HG03342 (cell line): ENCODE measurements around the gene ZDHHC1.

Experiments
- ATAC-seq: cut with Tn5 transposase; IDR thresholded peaks from one replicate; pipeline ENCODE4 v1.9.1; 2021; ENCODE audit warnings: mild to moderate bottlenecking, moderate library complexity; ENCODE audit not compliant: unreplicated experiment

The ZDHHC1 gene

GRCh38 chr16:67447508-67448076 is 31.3 kb upstream of the ZDHHC1 start:
- ATAC-seq, result no peak

- no peak for ATAC-seq
These were observed 30.8 kb upstream of the ZDHHC1 start for GRCh38 chr16:67446968-67447507.

DNA sequence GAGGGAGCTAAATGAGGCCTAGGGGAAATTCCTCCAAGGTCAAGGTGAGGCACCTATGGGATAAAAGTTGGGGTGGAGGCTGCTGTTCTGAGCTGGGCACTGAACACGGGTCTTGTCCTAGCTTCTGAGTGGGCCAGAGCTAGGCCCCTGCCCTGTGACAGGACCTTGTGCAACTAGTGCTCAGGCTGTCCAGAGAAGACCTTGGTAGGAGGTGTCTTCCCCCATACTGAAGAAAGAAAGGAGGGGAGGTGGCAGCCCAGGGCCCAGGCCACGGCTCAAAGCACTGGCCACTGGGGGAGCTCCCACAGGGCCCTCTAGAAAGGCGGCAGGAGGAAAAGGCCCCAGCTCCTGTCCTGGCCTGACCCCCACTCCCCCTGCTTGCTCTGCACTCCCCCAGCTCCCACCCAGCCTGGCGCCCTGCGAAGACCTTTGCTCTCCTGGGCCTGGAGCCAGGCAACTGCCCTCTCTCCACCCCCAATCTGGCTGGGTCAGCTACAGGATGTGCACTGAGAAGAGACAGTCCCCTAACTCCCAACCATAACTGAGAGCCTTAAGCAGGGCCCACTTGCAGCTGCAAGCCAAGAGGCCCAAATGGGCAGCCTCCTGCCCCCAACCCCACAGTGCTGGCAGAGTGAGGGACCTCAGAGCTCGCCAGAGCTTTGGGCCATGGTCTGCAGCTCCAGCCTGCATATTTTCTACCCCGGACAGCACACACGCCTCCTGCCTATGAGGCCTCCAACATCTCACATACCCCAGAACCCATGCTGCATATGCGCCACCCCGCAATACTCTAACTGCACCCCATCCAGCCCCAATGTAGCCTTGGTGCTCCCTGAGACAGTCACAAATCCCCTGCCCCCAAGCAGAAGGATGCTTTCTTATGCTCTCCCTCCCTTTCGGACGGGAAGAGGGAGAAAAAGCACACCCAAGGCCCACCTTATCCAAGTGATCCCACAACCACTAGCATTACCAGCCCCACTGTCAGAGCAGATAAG is 29.9 kb upstream of the ZDHHC1 start:
- no peak for ATAC-seq

GRCh38 chr16:67445441-67445912 is 29.2 kb upstream of the ZDHHC1 start:
- ATAC-seq, result no peak

GRCh38 chr16:67445126-67445426 is 28.8 kb upstream of the ZDHHC1 start:
- no peak for ATAC-seq

GRCh38 chr16:67444259-67445125 is 28.2 kb upstream of the ZDHHC1 start:
- no peak for ATAC-seq

- ATAC-seq, result no peak
These were observed 27.0 kb upstream of the ZDHHC1 start for GRCh38 chr16:67443265-67443664.

DNA sequence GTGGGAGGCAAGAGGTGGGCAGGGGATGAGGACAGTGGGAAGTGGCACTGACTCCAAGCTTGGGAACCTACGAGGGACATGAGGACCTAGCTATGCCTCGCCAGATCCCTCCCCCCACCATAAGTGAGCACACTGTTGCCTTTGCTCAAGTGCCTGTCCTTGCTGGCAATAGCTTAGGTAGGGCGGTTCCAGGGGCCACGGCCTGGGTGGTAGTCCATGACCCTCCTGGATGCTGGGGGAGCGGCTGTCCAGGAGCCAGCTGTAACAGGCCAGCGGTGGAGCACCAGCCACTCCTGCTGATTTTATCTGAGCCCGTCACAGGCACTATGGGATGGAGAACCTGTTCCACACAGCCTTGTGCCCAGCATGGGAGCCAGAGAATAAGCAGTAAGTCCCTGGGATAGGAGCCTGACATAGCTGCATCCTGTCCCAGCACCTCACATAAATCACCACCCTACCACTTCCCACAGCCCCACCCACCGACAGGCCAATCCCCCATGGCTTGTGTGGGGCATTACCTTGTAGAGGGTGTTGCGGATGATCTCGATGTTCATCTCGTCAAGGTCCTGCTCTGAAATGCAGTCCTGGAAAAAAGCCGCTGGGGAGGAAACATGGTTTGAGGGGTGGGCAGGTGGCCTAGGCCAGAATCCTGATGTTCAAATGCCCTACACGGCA is 26.4 kb upstream of the ZDHHC1 start:
- no peak for ATAC-seq

GRCh38 chr16:67441907-67442306 is 25.6 kb upstream of the ZDHHC1 start:
- ATAC-seq, result no peak

- no peak for ATAC-seq
These were observed 25.0 kb upstream of the ZDHHC1 start for GRCh38 chr16:67441271-67441753.

DNA sequence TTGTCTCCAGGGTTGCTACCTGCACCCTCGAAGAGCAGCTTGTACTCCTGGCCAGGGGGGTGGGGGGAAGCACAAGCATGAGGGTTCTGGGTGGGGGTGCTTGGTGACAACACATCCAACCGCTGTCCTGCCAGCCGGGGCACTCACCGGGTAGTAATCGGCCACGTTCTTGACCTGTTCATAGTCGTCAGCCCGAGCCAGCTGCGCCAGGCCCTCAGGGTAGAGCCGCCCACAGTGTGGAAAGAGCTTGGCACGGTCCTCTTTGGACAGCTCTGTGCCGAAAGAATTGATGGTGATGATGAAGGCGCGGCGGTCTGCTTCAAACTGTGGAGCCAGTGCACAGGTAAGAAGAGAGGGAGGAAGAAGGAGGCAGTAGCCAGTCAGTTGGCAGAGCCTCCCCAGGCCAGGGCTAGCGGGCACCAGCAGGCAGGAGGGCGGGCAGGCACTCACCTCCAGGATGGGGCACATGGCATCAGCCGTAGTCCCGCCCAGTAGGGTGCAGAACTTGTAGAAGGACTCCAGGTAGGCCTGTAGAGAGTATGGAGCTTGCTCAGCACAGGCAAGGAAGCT is 22.6 kb upstream of the ZDHHC1 start:
- ATAC-seq, result no peak

- no peak for ATAC-seq
These were observed 22.0 kb upstream of the ZDHHC1 start for GRCh38 chr16:67438098-67438791.

DNA sequence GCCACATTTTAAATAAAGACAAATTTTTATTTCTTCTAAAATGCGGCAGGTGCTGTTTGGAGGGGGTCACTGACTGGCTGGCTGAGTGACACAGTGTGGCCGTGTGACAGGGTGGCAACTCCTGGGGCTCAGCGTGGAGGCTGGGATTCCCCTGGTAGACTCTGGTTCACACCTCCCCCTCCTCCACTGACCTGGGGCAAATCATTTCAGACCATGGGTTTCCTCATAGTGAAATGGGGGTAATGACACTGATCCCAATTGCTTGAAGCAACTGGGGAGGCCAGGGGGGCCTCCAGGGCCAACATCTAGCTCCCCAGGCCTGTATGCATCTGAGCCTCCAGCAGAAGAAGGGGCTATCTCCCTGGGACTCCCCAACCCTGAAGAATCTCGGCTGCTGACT is 21.2 kb upstream of the ZDHHC1 start:
- no peak for ATAC-seq

GRCh38 chr16:67436640-67437193 is 20.4 kb upstream of the ZDHHC1 start:
- no peak for ATAC-seq

- ATAC-seq, result no peak
These were observed 19.5 kb upstream of the ZDHHC1 start for GRCh38 chr16:67435758-67436164.

- ATAC-seq, result no peak
These were observed 16.9 kb upstream of the ZDHHC1 start for GRCh38 chr16:67433131-67433719.

DNA sequence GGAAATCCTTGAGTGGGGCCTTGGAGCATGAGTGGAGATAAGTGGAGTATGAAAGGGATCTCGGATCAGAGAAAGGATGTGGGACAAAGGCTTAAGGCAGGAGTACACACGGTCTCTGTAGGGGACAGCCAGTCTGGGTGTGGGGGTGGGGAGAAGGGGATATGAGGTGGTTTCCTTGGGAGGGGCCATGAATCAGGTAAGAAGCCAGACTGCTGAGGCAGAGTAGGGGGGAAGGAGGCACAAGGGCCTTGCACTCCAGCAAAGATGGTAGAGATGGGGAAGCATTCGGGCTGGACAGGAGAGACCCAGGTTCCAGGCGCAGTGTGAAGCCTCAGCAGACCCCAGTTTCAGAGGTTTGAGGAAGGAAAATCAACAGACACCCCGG is 16.2 kb upstream of the ZDHHC1 start:
- ATAC-seq, result no peak

GRCh38 chr16:67431775-67432505 is 15.7 kb upstream of the ZDHHC1 start:
- ATAC-seq, result no peak
